Stimulated activated CD4-positive, alpha-beta T cell treated with anti-CD3 and anti-CD28 coated beads, Interleukin-1b, Interleukin-23, amount 100 ng/mL, for 4 hours (primary cell): Measurements from ENCODE around the gene DHRS13.
A peak's percentile ranks its signal among the peaks of the same experiment; 100 is the strongest.

ENCODE experiments used
- DNase-seq, 2 donors: peaks; one replicate each; pipeline ENCODE4 v3.0.0-alpha.2; 2020; ENCODE audit warnings: low read depth in 2 of 2

Gene DHRS13

GRCh38 chr17:28858801-28859355 is 44.0 kb downstream of the DHRS13 start:
- no peak for DNase-seq

- no peak for DNase-seq
These were observed 44.7 kb downstream of the DHRS13 start for GRCh38 chr17:28857905-28858800.

GRCh38 chr17:28856028-28856574 is 46.8 kb downstream of the DHRS13 start:
- DNase-seq: no peak

DNA sequence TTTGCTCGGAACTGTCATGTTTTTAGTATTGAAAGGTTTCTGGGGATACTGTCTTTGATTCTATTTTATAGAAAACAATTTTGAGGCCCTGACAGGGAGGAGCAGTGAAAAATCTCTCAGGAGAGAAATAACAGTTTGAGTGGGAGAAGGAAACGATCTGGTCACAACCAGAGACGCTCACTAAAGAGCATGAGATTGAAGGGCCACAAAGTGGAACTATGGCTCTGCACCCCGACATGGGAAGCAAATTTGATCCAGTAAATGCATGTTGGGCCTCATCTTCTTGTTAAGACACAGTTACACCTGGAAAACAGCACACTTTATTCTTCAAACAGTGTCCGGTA is 47.6 kb downstream of the DHRS13 start:
- no peak for DNase-seq

DNA sequence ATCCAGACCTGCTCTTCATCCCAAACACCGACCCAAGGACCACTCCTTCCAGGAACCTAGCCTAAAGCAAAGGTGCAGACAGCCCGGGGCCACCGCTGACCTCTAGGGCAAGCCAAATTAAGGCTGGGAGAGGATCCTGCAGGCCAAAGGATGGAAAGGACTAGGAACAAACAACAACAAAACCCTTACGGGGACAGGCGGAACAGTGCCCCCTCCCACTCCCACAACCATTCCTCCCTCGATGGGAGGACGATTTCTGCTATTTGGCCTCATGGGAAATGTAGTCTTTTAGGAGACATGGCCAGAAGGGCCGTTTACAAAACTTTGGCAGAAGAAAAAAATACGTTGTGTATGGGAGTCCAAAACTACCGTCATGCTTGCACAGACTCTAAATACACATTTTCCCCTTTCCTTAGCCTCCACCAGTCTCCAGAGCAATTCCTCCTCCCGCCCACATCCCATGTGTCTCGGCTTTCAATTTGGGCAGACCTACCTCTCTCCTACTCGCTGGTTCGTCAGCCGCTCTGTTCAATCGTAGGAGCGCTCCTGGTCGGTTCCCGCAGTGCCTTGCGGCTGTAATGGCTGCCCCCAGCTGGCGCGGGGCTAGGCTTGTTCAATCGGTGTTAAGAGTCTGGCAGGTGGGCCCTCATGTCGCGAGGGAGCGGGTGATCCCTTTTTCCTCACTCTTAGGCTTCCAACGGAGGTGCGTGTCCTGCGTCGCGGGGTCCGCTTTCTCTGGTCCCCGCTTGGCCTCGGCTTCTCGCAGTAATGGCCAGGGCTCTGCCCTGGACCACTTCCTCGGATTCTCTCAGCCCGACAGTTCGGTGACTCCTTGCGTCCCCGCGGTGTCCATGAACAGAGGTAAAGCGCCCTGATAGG is 48.2 kb downstream of the DHRS13 start, which contains the start of gene ERAL1:
ERAL1 (plus strand) TSS at position 560 of the 879 bp plus-strand sequence; CDS start at position 579, 19 bp downstream.
- DNase-seq: peak; percentile 73 to 75

DNA sequence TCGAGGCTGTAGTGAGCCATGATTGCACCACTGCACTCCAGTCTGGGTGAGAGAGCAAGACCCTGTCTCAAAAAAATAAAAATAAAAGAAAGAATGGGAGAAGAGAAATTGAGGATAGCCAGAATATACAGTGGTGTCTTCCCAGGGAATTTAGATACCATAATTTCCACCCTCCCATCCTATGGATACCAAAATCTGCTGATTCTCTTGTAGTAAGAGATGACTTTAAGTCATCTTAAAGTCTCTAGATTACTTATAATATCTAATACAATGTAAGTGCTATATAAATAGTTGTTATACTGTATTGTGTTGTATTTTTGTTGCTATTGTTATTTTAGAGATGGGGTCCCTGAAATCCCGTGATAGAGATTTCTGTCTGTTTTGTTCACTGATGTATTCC is 49.6 kb downstream of the DHRS13 start:
- no peak for DNase-seq

GRCh38 chr17:28849281-28849680 is 53.6 kb downstream of the DHRS13 start:
- DNase-seq: no peak

- peak; percentile 39 to 61 for DNase-seq
These were observed 54.2 kb downstream of the DHRS13 start for GRCh38 chr17:28848667-28849066.
